Activated naive CD4-positive, alpha-beta T cell treated with anti-CD3 and anti-CD28 coated beads for 36 hours (primary cell): Measurements from ENCODE around the gene KCNE4. TPM values are rescaled to one million over a fixed set of nuclear protein-coding genes. Genes with fewer than 3 reads are reported as not detected.

Experiments
- CTCF ChIA-PET: fragments of 350-600 bp; sonication (Branson Sonifier 250); formaldehyde crosslinking; loops from one replicate; lab custom pipeline; 2021; ENCODE audit warnings: antibody characterized with exemption; lab: Charles Lee
- DNase-seq: peaks from one replicate; pipeline ENCODE4 v3.0.0-alpha.2; 2020
- H3K27ac Mint-ChIP-seq: one replicate; pipeline ENCODE4 v1.8.0; 2021; ENCODE audit warnings: mild to moderate bottlenecking, mixed read lengths
- H3K27me3 Mint-ChIP-seq: one replicate; pipeline ENCODE4 v1.8.0; 2021; ENCODE audit warnings: low read depth, mixed read lengths
- H3K36me3 Mint-ChIP-seq: one replicate; pipeline ENCODE4 v1.8.0; 2021; ENCODE audit warnings: low read depth, mixed read lengths
- H3K4me1 Mint-ChIP-seq: one replicate; pipeline ENCODE4 v1.8.0; 2021; ENCODE audit warnings: low read depth, mixed read lengths
- H3K4me3 Mint-ChIP-seq: one replicate; pipeline ENCODE4 v1.8.0; 2021; ENCODE audit warnings: mild to moderate bottlenecking, moderate library complexity, mixed read lengths
- H3K9me3 Mint-ChIP-seq: one replicate; pipeline ENCODE4 v1.8.0; 2021; ENCODE audit warnings: mixed read lengths
- intact Hi-C: fragments of 100-400 bp; cut with micrococcal nuclease; formaldehyde crosslinking; loops from one replicate; pipeline ENCODE4 v1.15.1; 2023
- total RNA-seq, 2 experiments: library from RNA; stranded (reverse); gene quantifications; one replicate each; pipeline ENCODE4 v1.2.3, GENCODE V29; 2021

KCNE4 gene
- total RNA-seq, 2 experiments from 2014 or later: not detected

- H3K9me3 Mint-ChIP-seq: no peaks in the 10 kb centered on the region
- H3K36me3 Mint-ChIP-seq: no peaks in the 10 kb centered on the region
- CTCF ChIA-PET: interaction anchor here (0.6 kb wide), 1 partner anchor 42 kb away, joined by 3 read pairs; no protein-coding TSS in a partner anchor
- intact Hi-C loops: no loop called here
- no peak for DNase-seq
- peaks cover 2% of the 10 kb centered on the region for H3K27me3 Mint-ChIP-seq
- no peaks in the 10 kb centered on the region for H3K4me1 Mint-ChIP-seq
- H3K4me3 Mint-ChIP-seq: no peak overlapping the region
- H3K27ac Mint-ChIP-seq: no peak overlapping the region
Observed at GRCh38 chr2:223083402-223084070, 31.5 kb downstream of the KCNE4 start.

GRCh38 chr2:223084873-223085272 lies 32.9 kb downstream of the KCNE4 start:
- DNase-seq: no peak
- Mint-ChIP-seq H3K27me3 (peaks cover 2% of the 10 kb centered on the region), H3K27ac (no peak overlapping the region), H3K36me3 (no peaks in the 10 kb centered on the region), H3K9me3 (no peaks in the 10 kb centered on the region), H3K4me1 (no peaks in the 10 kb centered on the region), H3K4me3 (no peak overlapping the region)
- CTCF ChIA-PET: no interaction called here
- intact Hi-C loops: no loop called here

- CTCF ChIA-PET: no interaction called here
- H3K9me3 Mint-ChIP-seq: no peaks in the 10 kb centered on the region
- no peak for DNase-seq
- intact Hi-C loops: no loop called here
- H3K36me3 Mint-ChIP-seq: no peaks in the 10 kb centered on the region
- H3K27me3 Mint-ChIP-seq: peaks cover 2% of the 10 kb centered on the region
- no peak overlapping the region for H3K27ac Mint-ChIP-seq
- H3K4me1 Mint-ChIP-seq: no peaks in the 10 kb centered on the region
- no peak overlapping the region for H3K4me3 Mint-ChIP-seq
Observed at GRCh38 chr2:223086370-223086981, 34.5 kb downstream of the KCNE4 start.

- CTCF ChIA-PET: no interaction called here
- Mint-ChIP-seq H3K36me3 (no peaks in the 10 kb centered on the region), H3K27ac (no peak overlapping the region), H3K4me3 (no peak overlapping the region), H3K4me1 (no peaks in the 10 kb centered on the region), H3K9me3 (no peaks in the 10 kb centered on the region), H3K27me3 (peaks cover 2% of the 10 kb centered on the region)
- intact Hi-C loops: no loop called here
- no peak for DNase-seq
Observed at GRCh38 chr2:223087466-223087865, 35.5 kb downstream of the KCNE4 start.

GRCh38 chr2:223088866-223089265 lies 36.9 kb downstream of the KCNE4 start:
- H3K9me3 Mint-ChIP-seq: no peaks in the 10 kb centered on the region
- intact Hi-C loops: no loop called here
- DNase-seq: no peak
- H3K27ac Mint-ChIP-seq: no peak overlapping the region
- no peaks in the 10 kb centered on the region for H3K4me1 Mint-ChIP-seq
- H3K27me3 Mint-ChIP-seq: peaks cover 4% of the 10 kb centered on the region
- H3K4me3 Mint-ChIP-seq: no peak overlapping the region
- CTCF ChIA-PET: no interaction called here
- H3K36me3 Mint-ChIP-seq: no peaks in the 10 kb centered on the region

- no peaks in the 10 kb centered on the region for H3K9me3 Mint-ChIP-seq
- CTCF ChIA-PET: no interaction called here
- DNase-seq: no peak
- H3K36me3 Mint-ChIP-seq: no peaks in the 10 kb centered on the region
- H3K27me3 Mint-ChIP-seq: peaks cover 4% of the 10 kb centered on the region
- H3K4me1 Mint-ChIP-seq: no peaks in the 10 kb centered on the region
- no peak overlapping the region for H3K27ac Mint-ChIP-seq
- intact Hi-C loops: no loop called here
- no peak overlapping the region for H3K4me3 Mint-ChIP-seq
Observed at GRCh38 chr2:223090039-223090438, 38.0 kb downstream of the KCNE4 start.

GRCh38 chr2:223090540-223091235 lies 38.7 kb downstream of the KCNE4 start:
- intact Hi-C loops: no loop called here
- H3K27ac Mint-ChIP-seq: no peak overlapping the region
- CTCF ChIA-PET: no interaction called here
- H3K9me3 Mint-ChIP-seq: no peaks in the 10 kb centered on the region
- no peaks in the 10 kb centered on the region for H3K36me3 Mint-ChIP-seq
- DNase-seq: no peak
- H3K27me3 Mint-ChIP-seq: peaks cover 7% of the 10 kb centered on the region
- H3K4me3 Mint-ChIP-seq: no peak overlapping the region
- no peaks in the 10 kb centered on the region for H3K4me1 Mint-ChIP-seq

- Mint-ChIP-seq H3K4me3 (no peak overlapping the region), H3K9me3 (no peaks in the 10 kb centered on the region), H3K36me3 (no peaks in the 10 kb centered on the region), H3K27ac (no peak overlapping the region), H3K27me3 (peaks cover 6% of the 10 kb centered on the region), H3K4me1 (no peaks in the 10 kb centered on the region)
- no peak for DNase-seq
- CTCF ChIA-PET: no interaction called here
- intact Hi-C loops: no loop called here
Observed at GRCh38 chr2:223092667-223093066, 40.7 kb downstream of the KCNE4 start.

- Mint-ChIP-seq H3K4me3 (no peak overlapping the region), H3K9me3 (no peaks in the 10 kb centered on the region), H3K4me1 (no peaks in the 10 kb centered on the region), H3K27me3 (peaks cover 6% of the 10 kb centered on the region), H3K36me3 (no peaks in the 10 kb centered on the region), H3K27ac (no peak overlapping the region)
- intact Hi-C loops: no loop called here
- CTCF ChIA-PET: no interaction called here
- no peak for DNase-seq
Observed at GRCh38 chr2:223093436-223094241, 41.6 kb downstream of the KCNE4 start.

- H3K4me3 Mint-ChIP-seq: no peak overlapping the region
- H3K27ac Mint-ChIP-seq: no peak overlapping the region
- H3K36me3 Mint-ChIP-seq: no peaks in the 10 kb centered on the region
- peaks cover 6% of the 10 kb centered on the region for H3K27me3 Mint-ChIP-seq
- CTCF ChIA-PET: no interaction called here
- H3K4me1 Mint-ChIP-seq: no peaks in the 10 kb centered on the region
- intact Hi-C loops: no loop called here
- DNase-seq: no peak
- no peaks in the 10 kb centered on the region for H3K9me3 Mint-ChIP-seq
Observed at GRCh38 chr2:223095207-223095606, 43.2 kb downstream of the KCNE4 start.

- Mint-ChIP-seq H3K27ac (no peak overlapping the region), H3K9me3 (no peaks in the 10 kb centered on the region), H3K4me3 (no peak overlapping the region), H3K27me3 (peaks cover 6% of the 10 kb centered on the region), H3K36me3 (no peaks in the 10 kb centered on the region), H3K4me1 (no peaks in the 10 kb centered on the region)
- CTCF ChIA-PET: no interaction called here
- DNase-seq: no peak
- intact Hi-C loops: no loop called here
Observed at GRCh38 chr2:223096235-223096970, 44.4 kb downstream of the KCNE4 start.

- CTCF ChIA-PET: no interaction called here
- Mint-ChIP-seq H3K9me3 (no peaks in the 10 kb centered on the region), H3K27ac (no peak overlapping the region), H3K27me3 (peaks cover 7% of the 10 kb centered on the region), H3K4me1 (no peaks in the 10 kb centered on the region), H3K36me3 (no peaks in the 10 kb centered on the region), H3K4me3 (no peak overlapping the region)
- intact Hi-C loops: no loop called here
- DNase-seq: no peak
Observed at GRCh38 chr2:223097888-223098383, 45.9 kb downstream of the KCNE4 start.
